PC-3 (cell line): Measurements from ENCODE around the gene ATP8A2. TPM values are rescaled to one million over a fixed set of nuclear protein-coding genes. Genes with fewer than 3 reads are reported as not detected.

Experiments
- ATAC-seq: fragments of 200-7000 bp; cut with Tn5 transposase; 2 replicates; pipeline ENCODE4 v1.9.1; 2020; ENCODE audit warnings: mild to moderate bottlenecking, moderate library complexity
- BruUV-seq: library from RNA; stranded (reverse); fragments of 400-500 nt; replicated peaks from 2 replicates; lab custom pipeline; 2021; lab: Mats Ljungman, UMichigan
- CTCF ChIA-PET: fragments of 300-600 bp; sonication (Branson Sonifier 250); formaldehyde crosslinking; loops from one replicate; lab custom pipeline; 2022; ENCODE audit warnings: antibody characterized with exemption; lab: Charles Lee
- POLR2A ChIA-PET: fragments of 300-600 bp; sonication (Branson Sonifier 250); formaldehyde crosslinking; loops from one replicate; lab custom pipeline; 2022; ENCODE audit warnings: antibody characterized with exemption; ENCODE audit not compliant: unreplicated experiment; lab: Charles Lee
- DNase-seq: peaks from one replicate; pipeline ENCODE4 v3.0.0-alpha.2; 2015
- H2AFZ ChIP-seq: fragments of 300-600 bp; sonication (generic); 2 replicates; pipeline ENCODE4 v1.6.0; 2016; ENCODE audit warnings: antibody characterized with exemption, low read length
- H3F3A ChIP-seq: fragments of 300-600 bp; sonication (generic); one replicate; pipeline ENCODE4 v1.6.0; 2017; ENCODE audit warnings: antibody characterized with exemption, low read length, control low read depth, mild to moderate bottlenecking; ENCODE audit not compliant: unreplicated experiment
- H3K27ac ChIP-seq: fragments of 300-600 bp; sonication (generic); 2 replicates; pipeline ENCODE4 v1.5.1; 2016; ENCODE audit warnings: mild to moderate bottlenecking, low read length
- H3K27me3 ChIP-seq: fragments of 300-600 bp; sonication (generic); 2 replicates; pipeline ENCODE4 v1.6.1; 2016; ENCODE audit warnings: low read length, mixed read lengths
- H3K36me3 ChIP-seq: fragments of 300-600 bp; sonication (generic); 2 replicates; pipeline ENCODE4 v1.6.1; 2016; ENCODE audit warnings: low read depth, mixed run types, low read length, mixed read lengths
- H3K4me1 ChIP-seq: fragments of 300-600 bp; sonication (generic); 2 replicates; pipeline ENCODE4 v1.5.1; 2016; ENCODE audit warnings: low read length; ENCODE audit not compliant: insufficient read depth
- H3K4me2 ChIP-seq: fragments of 300-600 bp; sonication (generic); 2 replicates; pipeline ENCODE4 v1.6.0; 2016; ENCODE audit warnings: low read length
- H3K4me3 ChIP-seq: fragments of 300-600 bp; sonication (generic); 2 replicates; pipeline ENCODE4 v1.5.1; 2016; ENCODE audit warnings: mild to moderate bottlenecking, low read length, mixed read lengths
- H3K79me2 ChIP-seq: fragments of 300-600 bp; sonication (generic); 2 replicates; pipeline ENCODE4 v1.6.1; 2017; ENCODE audit warnings: low read length, mixed read lengths
- H3K9ac ChIP-seq: fragments of 300-600 bp; sonication (generic); 2 replicates; pipeline ENCODE4 v1.6.0; 2016; ENCODE audit warnings: mild to moderate bottlenecking, low read length
- H3K9me2 ChIP-seq: fragments of 300-600 bp; sonication (generic); replicated peaks from 2 replicates; pipeline ENCODE4 v1.6.1; 2016; ENCODE audit warnings: mixed run types, low read length, mixed read lengths
- H3K9me3 ChIP-seq: fragments of 300-600 bp; sonication (generic); 2 replicates; pipeline ENCODE4 v1.6.1; 2016; ENCODE audit warnings: low read length, mixed read lengths
- H4K20me1 ChIP-seq: fragments of 300-600 bp; sonication (generic); 2 replicates; pipeline ENCODE4 v1.6.1; 2016; ENCODE audit warnings: low read length, mixed read lengths
- EZH2 ChIP-seq: fragments of 300-600 bp; sonication (generic); IDR thresholded peaks from one replicate; pipeline ENCODE4 v1.6.1; 2017; ENCODE audit warnings: antibody characterized with exemption, mild to moderate bottlenecking, low read length; ENCODE audit not compliant: unreplicated experiment
- EZH2phosphoT487 ChIP-seq: fragments of 300-600 bp; sonication (generic); IDR thresholded peaks from 2 replicates; pipeline ENCODE4 v1.6.1; 2018; ENCODE audit warnings: mild to moderate bottlenecking, antibody characterized with exemption, low read length, borderline replicate concordance
- intact Hi-C: fragments of 100-400 bp; cut with micrococcal nuclease; formaldehyde crosslinking; loops from 2 replicates; pipeline ENCODE4 v1.9.0; 2023
- total RNA-seq: library from RNA; depleted of rRNA; stranded (reverse); fragments of >200 nt; gene quantifications from 2 replicates; pipeline ENCODE4 v1.2.3, GENCODE V29; 2014
- TF ChIP-seq, protein P1 (sequence below): fragments of 300-600 bp; sonication (generic); conservative IDR thresholded peaks from 2 replicates; pipeline ENCODE4 v1.5.1; 2017; ENCODE audit warnings: antibody characterized with exemption, low read depth, mild to moderate bottlenecking, low read length

The ATP8A2 gene
- total RNA-seq, 1 experiment from 2014 or later, result 0.04 TPM

DNA sequence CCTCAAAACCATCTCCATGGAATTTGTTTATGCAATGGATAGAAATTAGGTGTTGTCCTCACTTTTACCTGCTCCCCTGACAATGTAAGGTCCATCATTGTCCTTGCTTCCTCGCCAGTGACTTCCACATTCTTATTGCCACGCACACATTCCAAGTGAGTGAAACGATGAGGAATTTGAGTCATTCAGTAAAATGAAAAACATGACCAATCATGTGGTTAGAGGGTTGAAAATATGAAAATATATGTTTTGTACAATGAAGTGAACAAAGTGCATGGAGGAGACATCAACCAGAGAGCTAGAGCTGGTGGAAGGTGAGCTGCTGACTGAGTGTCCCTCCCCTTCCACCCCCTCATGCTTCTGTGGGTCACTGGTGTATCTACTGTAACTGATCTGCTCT lies 91.7 kb downstream of the ATP8A2 start:
- Histone ChIP-seq H3K4me3 (no peak overlapping the region), H3K36me3 (no peaks in the 10 kb centered on the region), H3K4me1 (peaks cover 4% of the 10 kb centered on the region; the same call in 1 of the 2 replicates), H3F3A (no peaks in the 10 kb centered on the region), H3K27me3 (peaks cover 14% of the 10 kb centered on the region), H3K4me2 (no peak overlapping the region), H3K9me2 (no peaks in the 10 kb centered on the region), H3K9ac (no peak overlapping the region), H3K27ac (no peak overlapping the region), H3K9me3 (no peaks in the 10 kb centered on the region), H4K20me1 (no peaks in the 10 kb centered on the region), H3K79me2 (no peaks in the 10 kb centered on the region), H2AFZ (no peak overlapping the region)
- BruUV-seq, result no TSS peak
- DNase-seq (peak; percentile 41), ATAC-seq (no peak)
- ChIA-PET CTCF (no interaction called here), POLR2A (no interaction called here)
- TF ChIP-seq, protein P1, sequence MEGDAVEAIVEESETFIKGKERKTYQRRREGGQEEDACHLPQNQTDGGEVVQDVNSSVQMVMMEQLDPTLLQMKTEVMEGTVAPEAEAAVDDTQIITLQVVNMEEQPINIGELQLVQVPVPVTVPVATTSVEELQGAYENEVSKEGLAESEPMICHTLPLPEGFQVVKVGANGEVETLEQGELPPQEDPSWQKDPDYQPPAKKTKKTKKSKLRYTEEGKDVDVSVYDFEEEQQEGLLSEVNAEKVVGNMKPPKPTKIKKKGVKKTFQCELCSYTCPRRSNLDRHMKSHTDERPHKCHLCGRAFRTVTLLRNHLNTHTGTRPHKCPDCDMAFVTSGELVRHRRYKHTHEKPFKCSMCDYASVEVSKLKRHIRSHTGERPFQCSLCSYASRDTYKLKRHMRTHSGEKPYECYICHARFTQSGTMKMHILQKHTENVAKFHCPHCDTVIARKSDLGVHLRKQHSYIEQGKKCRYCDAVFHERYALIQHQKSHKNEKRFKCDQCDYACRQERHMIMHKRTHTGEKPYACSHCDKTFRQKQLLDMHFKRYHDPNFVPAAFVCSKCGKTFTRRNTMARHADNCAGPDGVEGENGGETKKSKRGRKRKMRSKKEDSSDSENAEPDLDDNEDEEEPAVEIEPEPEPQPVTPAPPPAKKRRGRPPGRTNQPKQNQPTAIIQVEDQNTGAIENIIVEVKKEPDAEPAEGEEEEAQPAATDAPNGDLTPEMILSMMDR, result no peak
- no peak for TF ChIP-seq EZH2
- no peak for TF ChIP-seq EZH2phosphoT487
- intact Hi-C loops, result no loop called here

DNA sequence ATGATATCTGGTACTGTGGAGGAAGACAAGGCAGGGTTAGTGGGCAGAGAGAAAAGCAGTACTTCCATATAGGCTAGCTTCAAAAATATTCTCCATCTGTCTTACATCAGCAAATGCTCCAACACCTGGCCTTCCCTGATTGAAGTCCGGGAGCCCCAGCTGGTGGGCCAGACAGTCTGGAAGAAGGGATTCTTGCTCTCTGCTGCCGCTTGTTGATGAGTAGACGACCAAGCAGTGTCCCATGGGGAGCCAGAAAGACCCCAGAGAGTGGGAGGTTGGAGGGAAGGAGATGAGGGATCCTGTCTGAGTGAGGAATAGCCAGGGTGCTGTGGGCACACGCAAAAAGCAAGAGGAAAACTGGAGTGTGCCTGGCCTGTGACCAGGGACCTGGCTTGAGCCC lies 95.1 kb downstream of the ATP8A2 start:
- no peak overlapping the region for H3K27ac ChIP-seq
- H3F3A ChIP-seq, result no peaks in the 10 kb centered on the region
- H3K36me3 ChIP-seq, result no peaks in the 10 kb centered on the region
- TF ChIP-seq EZH2 (no peak), EZH2phosphoT487 (no peak)
- TF ChIP-seq, protein P1, result no peak
- ATAC-seq (no peak), DNase-seq (no peak)
- intact Hi-C loops, result no loop called here
- no peak overlapping the region for H3K4me3 ChIP-seq
- no peaks in the 10 kb centered on the region for H3K79me2 ChIP-seq
- H3K4me2 ChIP-seq, result no peak overlapping the region
- BruUV-seq, result no TSS peak
- H2AFZ ChIP-seq, result no peak overlapping the region
- no peaks in the 10 kb centered on the region for H3K9me3 ChIP-seq
- H3K9me2 ChIP-seq, result no peaks in the 10 kb centered on the region
- ChIA-PET POLR2A (no interaction called here), CTCF (no interaction called here)
- no peaks in the 10 kb centered on the region for H4K20me1 ChIP-seq
- no peak overlapping the region for H3K9ac ChIP-seq
- H3K4me1 ChIP-seq, result peaks cover 4% of the 10 kb centered on the region; the same call in 1 of the 2 replicates
- H3K27me3 ChIP-seq, result peaks cover 4% of the 10 kb centered on the region; the same call in 1 of the 2 replicates

DNA sequence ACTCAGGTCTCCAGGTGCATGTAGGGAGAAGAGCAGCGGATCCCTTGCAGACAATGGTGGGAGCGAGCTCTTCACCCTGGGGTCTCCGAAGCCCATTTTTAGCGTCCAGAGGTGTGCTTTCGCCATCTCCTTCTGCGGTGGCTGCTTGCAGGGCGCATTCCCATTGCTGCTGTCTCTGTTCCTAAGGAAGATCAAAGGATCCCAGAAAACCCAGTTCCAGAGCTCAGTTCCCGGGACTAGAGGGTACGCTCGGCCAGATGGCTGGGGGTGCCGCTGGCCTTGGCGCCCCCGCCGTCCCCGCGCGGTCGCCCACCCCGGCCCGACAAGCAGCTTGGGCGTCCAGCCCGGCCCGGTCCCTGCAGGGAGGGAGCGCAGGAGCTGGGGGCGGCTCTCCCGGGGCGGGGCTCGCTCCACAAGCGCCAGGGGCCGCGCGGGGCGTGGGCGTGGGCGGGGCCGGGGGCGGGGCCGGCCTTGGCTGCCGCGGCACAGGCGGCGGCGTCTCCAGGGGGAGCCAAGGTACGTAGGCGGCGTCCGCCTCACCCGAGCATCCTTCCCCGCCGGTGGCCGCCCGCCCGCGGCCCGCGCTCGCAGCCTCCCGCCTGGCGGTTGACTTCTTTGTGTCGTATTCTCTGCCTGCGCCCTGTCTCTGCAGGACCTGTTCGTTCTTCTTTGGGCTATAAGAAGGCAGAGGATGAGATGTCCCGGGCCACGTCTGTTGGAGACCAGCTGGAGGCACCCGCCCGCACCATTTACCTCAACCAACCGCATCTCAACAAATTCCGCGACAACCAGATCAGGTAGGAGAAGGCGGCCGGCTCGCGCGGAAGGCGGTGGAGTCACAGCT lies 96.8 kb downstream of the ATP8A2 start:
- H3K4me1 ChIP-seq, result peaks cover 2% of the 10 kb centered on the region; the same call in 1 of the 2 replicates
- ChIA-PET CTCF (no interaction called here), POLR2A (no interaction called here)
- H3K9ac ChIP-seq, result no peak overlapping the region
- H3K36me3 ChIP-seq, result no peaks in the 10 kb centered on the region
- no peak overlapping the region for H2AFZ ChIP-seq
- TF ChIP-seq EZH2 (no peak), EZH2phosphoT487 (no peak)
- TF ChIP-seq, protein P1, result no peak
- no peaks in the 10 kb centered on the region for H3K9me2 ChIP-seq
- H4K20me1 ChIP-seq, result no peaks in the 10 kb centered on the region
- no peak overlapping the region for H3K27ac ChIP-seq
- H3K4me2 ChIP-seq, result no peak overlapping the region
- no peak for ATAC-seq
- DNase-seq, result no peak
- no peak overlapping the region for H3K4me3 ChIP-seq
- no TSS peak for BruUV-seq
- intact Hi-C loops, result no loop called here
- no peaks in the 10 kb centered on the region for H3F3A ChIP-seq
- no peaks in the 10 kb centered on the region for H3K9me3 ChIP-seq
- no peaks in the 10 kb centered on the region for H3K79me2 ChIP-seq
- peaks cover 11% of the 10 kb centered on the region; the same call in 1 of the 2 replicates for H3K27me3 ChIP-seq
